Measurements from ENCODE around the gene DDIT4. TPM values are rescaled to one million over a fixed set of nuclear protein-coding genes. Genes with fewer than 3 reads are reported as not detected.

Gene DDIT4
- total and polyA plus RNA-seq, 9 of the 15 experiments (the other 6 are each of a cell fraction or from before 2014, with no cell fraction given), result 8.2 to 675 (median 159) TPM

DNA sequence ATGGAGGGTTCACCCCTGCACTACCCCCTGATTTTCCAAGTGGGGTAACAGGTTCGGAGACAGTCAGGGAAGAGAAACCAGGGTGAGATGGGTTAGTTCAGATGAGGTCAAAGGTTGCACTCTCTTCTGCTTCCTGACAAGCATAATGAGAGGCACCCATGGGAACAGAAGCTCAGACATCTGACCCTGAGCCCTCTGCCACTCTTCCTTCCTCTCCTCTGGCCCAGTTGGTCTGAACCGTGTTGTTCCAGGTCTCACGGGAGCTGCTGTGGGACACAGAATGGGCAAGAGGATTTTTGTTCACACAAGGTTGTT is 42.6 kb downstream of the DDIT4 start (continued):
- TF ChIP-seq, protein P1, sequence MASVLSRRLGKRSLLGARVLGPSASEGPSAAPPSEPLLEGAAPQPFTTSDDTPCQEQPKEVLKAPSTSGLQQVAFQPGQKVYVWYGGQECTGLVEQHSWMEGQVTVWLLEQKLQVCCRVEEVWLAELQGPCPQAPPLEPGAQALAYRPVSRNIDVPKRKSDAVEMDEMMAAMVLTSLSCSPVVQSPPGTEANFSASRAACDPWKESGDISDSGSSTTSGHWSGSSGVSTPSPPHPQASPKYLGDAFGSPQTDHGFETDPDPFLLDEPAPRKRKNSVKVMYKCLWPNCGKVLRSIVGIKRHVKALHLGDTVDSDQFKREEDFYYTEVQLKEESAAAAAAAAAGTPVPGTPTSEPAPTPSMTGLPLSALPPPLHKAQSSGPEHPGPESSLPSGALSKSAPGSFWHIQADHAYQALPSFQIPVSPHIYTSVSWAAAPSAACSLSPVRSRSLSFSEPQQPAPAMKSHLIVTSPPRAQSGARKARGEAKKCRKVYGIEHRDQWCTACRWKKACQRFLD (CRISPR knock-in tag; IDR thresholded peaks at IDR 0.05), result peak; percentile 30; the same call in 1 of the 2 replicates
- TF ChIP-seq HOMEZ (CRISPR knock-in tag; IDR thresholded peaks at IDR 0.05) (no peak), CREB3L1 (IDR thresholded peaks at IDR 0.05; ENCODE audit: borderline replicate concordance, low read depth) (no peak), DACH1 (IDR thresholded peaks at IDR 0.05; ENCODE audit: partially characterized antibody) (no peak), ZKSCAN1 (IDR thresholded peaks at IDR 0.05; ENCODE audit: low read depth, low read length) (no peak), NFE2 (IDR thresholded peaks at IDR 0.05; ENCODE audit: low read depth) (0 out of 2 replicates have a peak, but pooled peaks have one; percentile 7), CTBP1 (IDR thresholded peaks at IDR 0.05; ENCODE audit: borderline replicate concordance) (no peak), KLF6 (CRISPR knock-in tag; IDR thresholded peaks at IDR 0.05; ENCODE audit: borderline replicate concordance) (0 out of 2 replicates have a peak, but pooled peaks have one; percentile 40), NBN (IDR thresholded peaks at IDR 0.05; ENCODE audit: low read depth) (no peak), HINFP (tag; conservative IDR thresholded peaks at IDR 0.05; ENCODE audit: low read depth) (no peak), FIP1L1 (IDR thresholded peaks at IDR 0.05; ENCODE audit: low read depth, low read length, poor library complexity, severe bottlenecking) (no peak), CLOCK (CRISPR knock-in tag; IDR thresholded peaks at IDR 0.05; ENCODE audit: borderline replicate concordance) (no peak), ERF (CRISPR knock-in tag; IDR thresholded peaks at IDR 0.05) (0 out of 2 replicates have a peak, but pooled peaks have one; percentile 26), FOXA3 (CRISPR knock-in tag; conservative IDR thresholded peaks at IDR 0.05 in 1 of 2, IDR thresholded peaks at IDR 0.05 in 1 of 2) (no peak)
- TF ChIP-seq, protein P2, sequence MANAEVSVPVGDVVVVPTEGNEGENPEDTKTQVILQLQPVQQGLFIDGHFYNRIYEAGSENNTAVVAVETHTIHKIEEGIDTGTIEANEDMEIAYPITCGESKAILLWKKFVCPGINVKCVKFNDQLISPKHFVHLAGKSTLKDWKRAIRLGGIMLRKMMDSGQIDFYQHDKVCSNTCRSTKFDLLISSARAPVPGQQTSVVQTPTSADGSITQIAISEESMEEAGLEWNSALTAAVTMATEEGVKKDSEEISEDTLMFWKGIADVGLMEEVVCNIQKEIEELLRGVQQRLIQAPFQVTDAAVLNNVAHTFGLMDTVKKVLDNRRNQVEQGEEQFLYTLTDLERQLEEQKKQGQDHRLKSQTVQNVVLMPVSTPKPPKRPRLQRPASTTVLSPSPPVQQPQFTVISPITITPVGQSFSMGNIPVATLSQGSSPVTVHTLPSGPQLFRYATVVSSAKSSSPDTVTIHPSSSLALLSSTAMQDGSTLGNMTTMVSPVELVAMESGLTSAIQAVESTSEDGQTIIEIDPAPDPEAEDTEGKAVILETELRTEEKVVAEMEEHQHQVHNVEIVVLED (CRISPR knock-in tag; IDR thresholded peaks at IDR 0.05), result no peak
